Thymus (tissue), 11 donors: ENCODE data around the gene USO1. TPM values are rescaled to one million over a fixed set of nuclear protein-coding genes. Genes with fewer than 3 reads are reported as not detected.

Source experiments
- DNase-seq, 9 donors: peaks; one replicate each; pipeline ENCODE4 v3.0.0-alpha.2; 2013; ENCODE audit warnings: low spot score in 9 of 9, low read depth in 6 of 9, missing footprints in 1 of 9
- H3K27ac ChIP-seq, 2 donors: one replicate each; pipeline ENCODE4 v1.5.1; 2013; ENCODE audit warnings: control low read depth in 1 of 2, low read depth in 1 of 2, low read length in 1 of 2, mild to moderate bottlenecking in 1 of 2, moderate library complexity in 1 of 2
- H3K27me3 ChIP-seq, 2 donors: one replicate each; pipeline ENCODE4 v1.5.1; 2013; ENCODE audit warnings: low read length in 1 of 2; ENCODE audit not compliant: control insufficient read depth in 2 of 2, insufficient read depth in 1 of 2
- H3K36me3 ChIP-seq, 2 donors: one replicate each; pipeline ENCODE4 v1.5.1; 2013; ENCODE audit warnings: low read length in 1 of 2, mild to moderate bottlenecking in 1 of 2, moderate library complexity in 1 of 2; ENCODE audit not compliant: control insufficient read depth in 2 of 2, insufficient read depth in 2 of 2
- H3K4me1 ChIP-seq, 2 donors: one replicate each; pipeline ENCODE4 v1.5.1; 2013; ENCODE audit warnings: low read length in 2 of 2; ENCODE audit not compliant: control insufficient read depth in 2 of 2, insufficient read depth in 2 of 2
- H3K4me3 ChIP-seq, 2 donors: one replicate each; pipeline ENCODE4 v1.5.1; 2013; ENCODE audit warnings: low read length in 2 of 2, control low read depth in 1 of 2, mild to moderate bottlenecking in 1 of 2
- H3K9me3 ChIP-seq, 2 donors: one replicate each; pipeline ENCODE4 v1.5.1; 2013; ENCODE audit warnings: low read length in 1 of 2, mild to moderate bottlenecking in 1 of 2; ENCODE audit not compliant: control insufficient read depth in 2 of 2, insufficient read depth in 1 of 2
- WGBS: extraction: QIAGEN DNeasy Blood & Tissue Kit; methylation state at CpG from one replicate; pipeline ENCODE4 v1.1.7; 2013; 5-methylcytosine and 5-hydroxymethylcytosine counted together
- polyA plus RNA-seq: library from polyadenylated mRNA; stranded (reverse); fragments of 200-250 nt; gene quantifications from one replicate; pipeline ENCODE4 v1.2.3, GENCODE V29; 2013
- total RNA-seq: library from RNA; stranded (reverse); fragments of 120-200 nt; gene quantifications from one replicate; pipeline ENCODE4 v1.2.4, GENCODE V29; 2013
- donor health status: healthy.

The USO1 gene
- total and polyA plus RNA-seq, 2 donors = 42.6 to 45.4 TPM

GRCh38 chr4:75819121-75819520, 94.7 kb downstream of the USO1 start:
- Histone ChIP-seq H3K36me3 (peaks cover 9 to 12% of the 10 kb centered on the region in 2 donors), H3K9me3 (no peaks in the 10 kb centered on the region), H3K27ac (no peak overlapping the region), H3K4me1 (no peaks in the 10 kb centered on the region), H3K4me3 (no peak overlapping the region), H3K27me3 (no peaks in the 10 kb centered on the region)
- WGBS = 98% methylated on average over 4 of the region's 4 CpGs
- no peak for DNase-seq

- DNase-seq = no peak
- Histone ChIP-seq H3K27me3 (no peaks in the 10 kb centered on the region), H3K9me3 (no peaks in the 10 kb centered on the region), H3K27ac (no peak overlapping the region), H3K4me3 (no peak overlapping the region), H3K36me3 (peaks cover 0 to 2% of the 10 kb centered on the region in 2 donors), H3K4me1 (no peaks in the 10 kb centered on the region)
- WGBS = 90% methylated on average over 2 of the region's 2 CpGs
Measured at GRCh38 chr4:75820197-75820596, 95.8 kb downstream of the USO1 start.

GRCh38 chr4:75820676-75821075, 96.3 kb downstream of the USO1 start:
- WGBS = 96% methylated on average over 3 of the region's 3 CpGs
- no peak for DNase-seq
- Histone ChIP-seq H3K27me3 (no peaks in the 10 kb centered on the region), H3K9me3 (no peaks in the 10 kb centered on the region), H3K36me3 (no peaks in the 10 kb centered on the region), H3K27ac (no peak overlapping the region), H3K4me3 (no peak overlapping the region), H3K4me1 (no peaks in the 10 kb centered on the region)

- Histone ChIP-seq H3K9me3 (no peaks in the 10 kb centered on the region), H3K27me3 (no peaks in the 10 kb centered on the region), H3K36me3 (no peaks in the 10 kb centered on the region), H3K4me1 (no peaks in the 10 kb centered on the region), H3K4me3 (no peak overlapping the region), H3K27ac (no peak overlapping the region)
- DNase-seq = no peak
- 95% methylated on average over 3 of the region's 3 CpGs for WGBS
Measured at GRCh38 chr4:75821216-75821615, 96.8 kb downstream of the USO1 start.

- H3K4me3 ChIP-seq = no peak overlapping the region
- H3K9me3 ChIP-seq = no peaks in the 10 kb centered on the region
- H3K27ac ChIP-seq = no peak overlapping the region
- DNase-seq = no peak
- H3K4me1 ChIP-seq = no peaks in the 10 kb centered on the region
- 97% methylated on average over 5 of the region's 5 CpGs for WGBS
- no peaks in the 10 kb centered on the region for H3K36me3 ChIP-seq
- no peaks in the 10 kb centered on the region for H3K27me3 ChIP-seq
Measured at GRCh38 chr4:75821966-75822365, 97.6 kb downstream of the USO1 start.

- H3K27ac ChIP-seq = no peak overlapping the region
- no peaks in the 10 kb centered on the region for H3K4me1 ChIP-seq
- no peaks in the 10 kb centered on the region for H3K9me3 ChIP-seq
- no peak for DNase-seq
- no peak overlapping the region for H3K4me3 ChIP-seq
- 96% methylated on average over 5 of the region's 5 CpGs for WGBS
- no peaks in the 10 kb centered on the region for H3K27me3 ChIP-seq
- H3K36me3 ChIP-seq = no peaks in the 10 kb centered on the region
Measured at GRCh38 chr4:75822416-75822815, 98.0 kb downstream of the USO1 start.

GRCh38 chr4:75823812-75824211, 99.4 kb downstream of the USO1 start:
- no peaks in the 10 kb centered on the region for H3K4me1 ChIP-seq
- H3K27me3 ChIP-seq = no peaks in the 10 kb centered on the region
- H3K27ac ChIP-seq = no peak overlapping the region
- H3K36me3 ChIP-seq = no peaks in the 10 kb centered on the region
- H3K9me3 ChIP-seq = no peaks in the 10 kb centered on the region
- 75% methylated on average over 2 of the region's 2 CpGs for WGBS
- DNase-seq = no peak
- no peak overlapping the region for H3K4me3 ChIP-seq

- no peak for DNase-seq
- 97% methylated on average over 1 of the region's 1 CpG for WGBS
- Histone ChIP-seq H3K27ac (no peak overlapping the region), H3K36me3 (no peaks in the 10 kb centered on the region), H3K9me3 (no peaks in the 10 kb centered on the region), H3K4me3 (no peak overlapping the region), H3K27me3 (no peaks in the 10 kb centered on the region), H3K4me1 (no peaks in the 10 kb centered on the region)
Measured at GRCh38 chr4:75830906-75831305, 106.5 kb downstream of the USO1 start.

GRCh38 chr4:75831856-75832405, 107.6 kb downstream of the USO1 start:
- no peak for DNase-seq
- no peaks in the 10 kb centered on the region for H3K4me1 ChIP-seq
- 89% methylated on average over 2 of the region's 2 CpGs for WGBS

More at GRCh38 chr4:75831856-75832405, 107.6 kb downstream of the USO1 start:
- Histone ChIP-seq H3K36me3 (no peaks in the 10 kb centered on the region), H3K4me3 (no peak overlapping the region), H3K9me3 (no peaks in the 10 kb centered on the region), H3K27me3 (no peaks in the 10 kb centered on the region), H3K27ac (no peak overlapping the region)
